Neural crest cell (in vitro differentiated cells): Measurements from ENCODE around the gene CCDC136. TPM values are rescaled to one million over a fixed set of nuclear protein-coding genes. Genes with fewer than 3 reads are reported as not detected.

Experiments
- DNase-seq: peaks from one replicate; pipeline ENCODE4 v3.0.0; 2021; ENCODE audit warnings: low read depth, mixed read lengths, low spot score
- H3K27ac Mint-ChIP-seq: one replicate; pipeline ENCODE4 v1.8.0; 2021; ENCODE audit warnings: mild to moderate bottlenecking, mixed read lengths; ENCODE audit not compliant: unreplicated experiment
- H3K27me3 Mint-ChIP-seq: 2 replicates; pipeline ENCODE4 v1.8.0; 2021; ENCODE audit warnings: low read depth, mild to moderate bottlenecking, mixed read lengths
- H3K36me3 Mint-ChIP-seq: 2 replicates; pipeline ENCODE4 v1.8.0; 2021; ENCODE audit warnings: low read depth, mild to moderate bottlenecking, mixed read lengths
- H3K4me1 Mint-ChIP-seq: 2 replicates; pipeline ENCODE4 v1.8.0; 2021; ENCODE audit warnings: mixed read lengths
- H3K4me3 Mint-ChIP-seq: one replicate; pipeline ENCODE4 v1.8.0; 2021; ENCODE audit warnings: mild to moderate bottlenecking, mixed read lengths
- H3K9me3 Mint-ChIP-seq: 2 replicates; pipeline ENCODE4 v1.8.0; 2021; ENCODE audit warnings: mixed read lengths
- total RNA-seq: library from RNA; stranded (reverse); gene quantifications from 2 replicates; pipeline ENCODE4 v1.2.1, GENCODE V29; 2021
- TF ChIP-seq, protein P1 (sequence below): fragments of 200-600 bp; sonication (generic); conservative IDR thresholded peaks from 2 replicates; pipeline ENCODE4 v1.5.0; 2021; ENCODE audit warnings: antibody characterized with exemption, mild to moderate bottlenecking

CCDC136 gene
- total RNA-seq, 1 donor from 2014 or later, result 70.6 TPM

DNA sequence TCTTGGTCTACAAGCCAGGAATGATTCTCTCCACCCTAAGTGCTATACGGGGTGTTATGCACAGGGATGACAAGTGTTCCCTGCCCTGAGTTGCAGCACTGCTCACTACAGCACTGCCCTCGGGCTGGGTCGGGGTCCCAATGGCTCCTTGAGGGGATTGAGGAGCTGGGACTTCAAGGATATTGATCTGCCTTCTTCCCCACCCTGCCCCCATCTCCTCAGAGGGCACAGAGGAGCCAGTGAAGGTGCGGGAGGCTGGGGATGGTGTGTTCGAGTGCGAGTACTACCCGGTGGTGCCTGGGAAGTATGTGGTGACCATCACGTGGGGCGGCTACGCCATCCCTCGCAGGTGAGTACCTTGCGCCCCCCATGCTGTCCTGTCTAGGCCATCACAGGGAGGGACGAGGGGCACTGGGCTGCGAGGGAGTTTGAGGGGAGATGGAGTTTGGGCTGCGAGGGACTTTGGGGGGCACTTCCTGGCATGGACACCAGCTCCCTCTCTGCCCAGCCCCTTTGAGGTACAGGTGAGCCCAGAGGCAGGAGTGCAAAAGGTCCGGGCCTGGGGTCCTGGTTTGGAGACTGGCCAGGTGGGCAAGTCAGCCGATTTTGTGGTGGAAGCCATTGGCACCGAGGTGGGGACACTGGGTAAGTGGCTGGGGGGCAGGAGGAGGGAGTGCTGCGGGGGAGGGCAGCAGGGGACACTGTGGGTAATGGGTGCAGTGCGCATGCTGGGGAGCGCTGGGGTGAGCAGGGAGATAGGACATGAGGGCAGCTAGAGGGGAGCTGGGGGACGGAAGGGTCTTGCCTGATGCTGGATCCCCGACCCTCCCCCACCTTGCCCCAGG lies 48.8 kb downstream of the CCDC136 start:
- Mint-ChIP-seq H3K4me3 (no peak overlapping the region), H3K36me3 (no peaks in the 10 kb centered on the region), H3K27ac (no peak overlapping the region), H3K27me3 (no peaks in the 10 kb centered on the region), H3K9me3 (no peaks in the 10 kb centered on the region), H3K4me1 (no peaks in the 10 kb centered on the region)
- DNase-seq, result no peak
- TF ChIP-seq, protein P1, sequence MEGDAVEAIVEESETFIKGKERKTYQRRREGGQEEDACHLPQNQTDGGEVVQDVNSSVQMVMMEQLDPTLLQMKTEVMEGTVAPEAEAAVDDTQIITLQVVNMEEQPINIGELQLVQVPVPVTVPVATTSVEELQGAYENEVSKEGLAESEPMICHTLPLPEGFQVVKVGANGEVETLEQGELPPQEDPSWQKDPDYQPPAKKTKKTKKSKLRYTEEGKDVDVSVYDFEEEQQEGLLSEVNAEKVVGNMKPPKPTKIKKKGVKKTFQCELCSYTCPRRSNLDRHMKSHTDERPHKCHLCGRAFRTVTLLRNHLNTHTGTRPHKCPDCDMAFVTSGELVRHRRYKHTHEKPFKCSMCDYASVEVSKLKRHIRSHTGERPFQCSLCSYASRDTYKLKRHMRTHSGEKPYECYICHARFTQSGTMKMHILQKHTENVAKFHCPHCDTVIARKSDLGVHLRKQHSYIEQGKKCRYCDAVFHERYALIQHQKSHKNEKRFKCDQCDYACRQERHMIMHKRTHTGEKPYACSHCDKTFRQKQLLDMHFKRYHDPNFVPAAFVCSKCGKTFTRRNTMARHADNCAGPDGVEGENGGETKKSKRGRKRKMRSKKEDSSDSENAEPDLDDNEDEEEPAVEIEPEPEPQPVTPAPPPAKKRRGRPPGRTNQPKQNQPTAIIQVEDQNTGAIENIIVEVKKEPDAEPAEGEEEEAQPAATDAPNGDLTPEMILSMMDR, result no peak

DNA sequence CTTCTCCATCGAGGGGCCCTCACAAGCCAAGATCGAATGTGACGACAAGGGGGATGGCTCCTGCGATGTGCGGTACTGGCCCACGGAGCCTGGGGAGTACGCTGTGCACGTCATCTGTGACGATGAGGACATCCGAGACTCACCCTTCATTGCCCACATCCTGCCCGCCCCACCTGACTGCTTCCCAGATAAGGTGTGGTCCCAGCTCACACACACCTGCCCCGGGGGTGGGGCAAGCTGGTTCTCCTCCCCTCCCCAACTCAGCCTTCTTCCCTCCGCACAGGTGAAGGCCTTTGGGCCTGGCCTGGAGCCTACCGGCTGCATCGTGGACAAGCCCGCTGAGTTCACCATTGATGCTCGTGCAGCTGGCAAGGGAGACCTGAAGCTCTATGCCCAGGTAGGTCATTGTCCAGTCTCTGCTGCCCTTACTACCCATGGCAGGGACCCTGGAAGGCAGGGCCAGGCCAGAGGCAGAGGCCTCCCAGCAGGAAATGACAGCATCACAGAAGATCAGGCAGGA lies 49.5 kb downstream of the CCDC136 start:
- Mint-ChIP-seq H3K27me3 (no peaks in the 10 kb centered on the region), H3K4me3 (no peak overlapping the region), H3K27ac (no peak overlapping the region)

DNA sequence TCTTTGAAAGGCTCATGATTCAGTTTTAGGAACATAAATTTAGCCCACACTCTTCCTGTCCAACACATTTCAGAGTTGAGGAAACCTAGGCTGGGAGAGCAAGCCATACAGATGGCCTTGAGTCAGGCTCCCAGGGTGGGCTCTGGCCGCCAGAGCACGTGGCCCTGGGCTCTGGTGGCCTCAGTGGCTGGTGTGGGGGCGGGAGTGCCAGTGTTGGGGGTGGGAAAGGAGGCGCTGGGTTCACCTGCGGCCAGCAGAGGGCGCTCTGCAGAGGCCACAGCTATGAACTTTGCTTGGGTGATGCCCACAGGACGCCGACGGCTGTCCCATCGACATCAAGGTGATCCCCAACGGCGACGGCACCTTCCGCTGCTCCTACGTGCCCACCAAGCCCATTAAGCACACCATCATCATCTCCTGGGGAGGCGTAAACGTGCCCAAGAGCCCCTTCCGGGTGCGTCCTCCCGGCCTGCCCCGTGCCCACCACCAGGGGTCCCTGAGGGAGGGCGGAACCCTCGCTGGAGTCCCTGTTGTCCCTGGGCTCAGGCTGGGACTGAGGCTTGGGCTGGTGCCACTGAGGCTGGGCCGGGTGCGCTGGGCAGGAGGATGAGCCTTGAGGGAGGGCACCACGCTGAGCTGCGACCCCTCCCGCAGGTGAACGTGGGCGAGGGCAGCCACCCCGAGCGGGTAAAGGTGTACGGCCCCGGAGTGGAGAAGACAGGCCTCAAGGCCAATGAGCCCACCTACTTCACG lies 50.3 kb downstream of the CCDC136 start:
- H3K27me3 Mint-ChIP-seq, result no peaks in the 10 kb centered on the region
- H3K4me1 Mint-ChIP-seq, result no peaks in the 10 kb centered on the region
- H3K9me3 Mint-ChIP-seq, result no peaks in the 10 kb centered on the region
- no peaks in the 10 kb centered on the region for H3K36me3 Mint-ChIP-seq
- H3K4me3 Mint-ChIP-seq, result no peak overlapping the region
- no peak overlapping the region for H3K27ac Mint-ChIP-seq
- TF ChIP-seq, protein P1, result peak; percentile 68
- DNase-seq, result no peak

More for the DNA sequence above, 49.5 kb downstream of the CCDC136 start:
- H3K9me3 Mint-ChIP-seq, result no peaks in the 10 kb centered on the region
- no peaks in the 10 kb centered on the region for H3K36me3 Mint-ChIP-seq
- TF ChIP-seq, protein P1, result no peak
- no peaks in the 10 kb centered on the region for H3K4me1 Mint-ChIP-seq
- DNase-seq, result no peak

DNA sequence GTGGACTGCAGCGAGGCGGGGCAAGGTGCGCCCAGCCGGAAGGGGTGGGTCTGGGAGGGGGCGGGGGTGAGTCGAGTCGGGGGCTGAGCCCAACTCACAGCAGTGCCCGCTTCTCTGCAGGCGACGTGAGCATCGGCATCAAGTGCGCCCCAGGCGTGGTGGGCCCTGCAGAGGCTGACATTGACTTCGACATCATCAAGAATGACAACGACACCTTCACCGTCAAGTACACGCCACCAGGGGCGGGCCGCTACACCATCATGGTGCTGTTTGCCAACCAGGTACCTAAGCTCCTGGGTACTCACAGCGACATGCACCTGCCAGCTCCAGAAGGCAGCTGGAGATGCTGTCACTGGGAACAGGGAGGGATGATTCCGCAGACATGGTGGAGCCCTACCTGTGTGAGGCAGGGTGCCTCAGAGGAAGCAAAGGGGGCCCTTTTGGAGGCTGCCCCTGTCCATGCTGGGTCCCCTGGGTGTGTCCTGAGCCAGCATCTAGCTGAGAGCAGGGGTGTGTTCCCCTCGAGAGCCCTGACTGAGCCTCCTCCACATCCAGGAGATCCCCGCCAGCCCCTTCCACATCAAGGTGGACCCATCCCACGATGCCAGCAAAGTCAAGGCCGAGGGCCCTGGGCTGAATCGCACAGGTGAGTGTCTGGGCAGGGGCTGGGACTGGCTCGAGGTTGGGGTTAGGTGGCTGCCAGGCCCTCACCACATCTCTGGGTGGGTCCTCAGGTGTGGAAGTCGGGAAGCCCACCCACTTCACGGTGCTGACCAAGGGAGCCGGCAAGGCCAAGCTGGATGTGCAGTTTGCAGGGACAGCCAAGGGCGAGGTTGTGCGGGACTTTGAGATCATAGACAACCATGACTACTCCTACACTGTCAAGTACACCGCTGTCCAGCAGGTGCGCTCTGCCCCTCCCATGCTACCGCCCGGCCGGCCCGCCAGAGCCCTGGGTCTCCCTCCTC lies 51.2 kb downstream of the CCDC136 start:
- Mint-ChIP-seq H3K4me1 (no peaks in the 10 kb centered on the region), H3K9me3 (no peaks in the 10 kb centered on the region), H3K4me3 (no peak overlapping the region), H3K27ac (no peak overlapping the region), H3K27me3 (no peaks in the 10 kb centered on the region), H3K36me3 (no peaks in the 10 kb centered on the region)
- DNase-seq, result no peak
- TF ChIP-seq, protein P1, result no peak
